Pulmonary artery endothelial cell (primary cell): ENCODE data around the gene SLC25A4. TPM values are rescaled to one million over a fixed set of nuclear protein-coding genes. Genes with fewer than 3 reads are reported as not detected.
"Not testable (repeated sequence)": the region's sequence is repeated elsewhere in the genome, so short reads cannot be mapped to it uniquely, and the experiment has no call there.

Experiments
- DNase-seq: peaks from one replicate; pipeline ENCODE4 v3.0.0-alpha.2; 2011; ENCODE audit warnings: low read depth, low spot score
- total RNA-seq: library from RNA; depleted of rRNA; stranded (reverse); fragments of >200 nt; gene quantifications from 2 replicates; pipeline ENCODE4 v1.2.3, GENCODE V29; 2014

Gene SLC25A4
- total RNA-seq, 1 donor from 2014 or later: 8.8 TPM

DNA sequence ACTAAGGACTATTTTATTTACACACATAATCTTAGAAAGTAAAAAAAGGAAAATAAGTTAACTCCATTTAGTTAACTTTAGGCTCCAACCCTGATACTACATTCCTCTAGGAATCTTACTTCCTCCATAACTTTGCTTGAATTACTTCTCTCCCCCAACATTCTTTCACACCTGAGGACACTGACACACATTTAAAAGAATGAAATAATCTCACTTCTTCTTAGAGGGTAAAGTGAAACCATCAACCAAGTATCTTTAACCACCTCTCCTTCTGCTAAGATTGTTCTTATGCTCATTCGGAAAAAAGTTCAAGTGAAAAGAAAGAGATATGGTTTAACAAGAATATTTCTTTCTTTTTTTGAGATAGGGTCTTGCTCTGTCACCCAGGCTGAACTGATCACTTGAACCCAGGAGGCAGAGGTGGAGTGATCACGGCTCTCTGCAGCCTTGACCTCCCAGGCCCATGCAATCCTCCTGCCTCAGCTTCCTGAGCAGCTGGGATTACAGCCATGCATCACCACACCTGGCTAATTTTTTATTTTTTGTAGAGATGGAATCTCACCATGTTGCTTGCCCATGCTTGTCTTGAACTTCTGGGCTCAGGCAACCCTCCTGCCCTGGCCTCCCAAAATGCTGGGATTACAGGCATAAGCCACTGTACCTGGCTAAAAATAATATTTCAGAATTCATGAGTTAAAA is 28.5 kb downstream of the SLC25A4 start:
- no peak for DNase-seq

DNA sequence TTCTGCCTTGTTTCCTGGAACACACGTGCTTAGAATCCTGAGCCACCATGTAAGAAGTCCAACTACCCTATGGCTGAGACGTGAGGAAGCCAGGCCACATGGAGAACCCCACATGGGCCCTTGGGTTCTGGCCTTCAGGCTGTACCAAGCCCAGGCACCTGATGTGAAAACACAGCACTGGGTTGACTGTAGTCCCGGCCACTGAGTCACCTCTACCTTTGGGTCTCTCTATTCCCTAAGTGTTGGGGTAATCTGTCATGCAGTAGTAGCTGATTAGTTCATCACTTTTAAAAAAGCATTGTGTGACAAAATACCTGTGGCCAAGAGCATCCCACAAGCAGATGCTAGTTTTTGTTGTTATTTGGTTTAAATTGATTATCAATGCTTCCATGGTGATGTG is 36.4 kb downstream of the SLC25A4 start:
- DNase-seq: no peak

DNA sequence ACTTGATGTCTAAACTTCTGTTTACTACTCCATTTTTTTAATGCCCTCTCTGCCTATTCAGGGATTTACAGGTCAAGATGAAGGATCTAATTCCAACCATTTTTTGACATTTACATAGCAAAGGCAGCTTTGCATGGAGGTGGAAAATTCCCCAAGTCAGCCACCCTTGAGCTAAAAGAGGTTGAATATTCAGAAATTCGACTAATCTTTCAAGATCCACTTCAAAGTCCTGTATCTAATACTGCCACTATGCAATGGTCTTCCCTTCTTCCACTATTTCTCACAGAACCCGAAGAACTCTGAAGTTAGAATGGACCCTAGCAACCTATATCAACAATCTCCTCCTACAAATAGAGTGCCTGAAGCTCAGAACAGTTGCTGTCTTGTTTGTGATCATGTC is 39.2 kb downstream of the SLC25A4 start:
- no peak for DNase-seq

DNA sequence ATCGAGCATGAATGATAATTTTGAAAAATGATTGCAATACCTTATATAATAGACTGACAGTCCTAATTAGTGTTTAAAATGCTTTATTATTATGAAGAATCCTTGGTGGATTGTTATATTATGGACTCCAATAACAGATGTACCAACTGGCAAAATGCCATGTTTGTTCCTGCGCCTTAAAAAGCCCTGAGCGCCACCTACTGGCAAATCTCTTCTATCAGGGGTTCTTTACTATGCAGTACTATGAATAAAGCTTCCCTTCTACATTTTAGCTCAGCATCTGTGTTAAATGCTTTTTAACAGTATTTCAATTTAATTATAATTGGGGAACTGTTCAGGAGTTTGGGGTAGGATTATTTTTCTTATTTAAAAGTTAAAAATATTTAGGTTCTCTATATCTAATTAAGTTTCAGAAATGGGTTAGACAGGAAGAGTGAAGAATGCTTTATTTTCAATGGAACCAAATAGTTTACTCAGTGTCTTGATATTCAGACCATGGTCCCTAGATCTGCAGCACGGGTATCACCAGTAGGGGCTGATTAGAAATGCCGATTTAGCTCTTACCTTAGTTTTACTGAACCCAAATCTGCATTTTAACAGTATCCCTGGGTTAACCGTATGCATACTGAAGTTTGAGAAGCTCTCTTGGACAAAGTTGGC is 40.7 kb downstream of the SLC25A4 start:
- DNase-seq: peak; percentile 75

DNA sequence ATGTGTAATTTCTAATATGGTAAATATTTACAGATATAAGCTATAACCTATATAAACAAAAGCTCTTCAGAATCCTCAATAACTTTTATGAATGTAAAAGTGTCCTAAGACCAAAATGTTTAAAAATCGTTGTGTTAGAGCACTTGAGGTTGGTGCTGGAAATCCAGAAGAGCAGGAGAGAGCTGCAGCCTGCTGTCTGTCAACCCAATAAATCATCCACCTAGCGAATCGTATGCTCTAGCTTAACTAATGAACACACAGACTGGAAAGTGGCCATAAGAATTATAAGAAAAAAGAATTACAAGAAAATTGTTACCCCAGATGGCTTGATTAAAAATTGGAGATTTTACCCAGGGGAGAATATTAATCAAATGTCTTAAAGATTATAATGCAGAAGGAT is 43.7 kb downstream of the SLC25A4 start:
- DNase-seq: no peak

DNA sequence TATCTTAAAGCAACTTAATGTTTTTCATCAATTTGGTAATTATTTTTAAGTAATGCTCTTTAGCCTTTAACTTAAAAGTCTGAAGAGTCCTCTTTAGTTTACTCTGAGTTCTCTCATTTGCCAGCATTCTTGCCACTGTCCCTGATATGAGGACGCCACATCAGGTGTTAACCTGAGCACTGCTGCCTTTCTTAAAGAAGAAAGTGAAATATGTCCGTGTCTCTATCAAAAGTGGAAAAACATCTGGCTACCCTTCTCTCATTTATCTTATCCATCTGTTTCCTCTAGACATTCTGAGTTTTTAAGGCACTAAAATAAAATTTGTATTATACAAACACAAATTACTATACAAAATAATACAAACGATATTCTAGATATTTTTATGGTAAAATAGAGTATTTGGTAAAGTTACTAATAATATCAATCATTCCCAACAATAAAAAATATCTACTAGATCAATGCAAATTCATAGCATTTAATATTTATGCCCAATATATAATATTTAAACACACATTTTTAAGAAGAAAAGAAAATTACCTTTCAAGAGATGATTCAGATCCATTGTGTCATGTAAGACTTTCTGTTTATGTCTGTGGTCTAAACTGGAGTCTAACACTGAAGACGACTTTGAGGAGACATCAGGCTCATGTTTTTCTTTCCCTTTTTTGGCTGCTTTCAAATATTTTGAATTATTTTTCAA is 46.7 kb downstream of the SLC25A4 start:
- DNase-seq: no peak

DNA sequence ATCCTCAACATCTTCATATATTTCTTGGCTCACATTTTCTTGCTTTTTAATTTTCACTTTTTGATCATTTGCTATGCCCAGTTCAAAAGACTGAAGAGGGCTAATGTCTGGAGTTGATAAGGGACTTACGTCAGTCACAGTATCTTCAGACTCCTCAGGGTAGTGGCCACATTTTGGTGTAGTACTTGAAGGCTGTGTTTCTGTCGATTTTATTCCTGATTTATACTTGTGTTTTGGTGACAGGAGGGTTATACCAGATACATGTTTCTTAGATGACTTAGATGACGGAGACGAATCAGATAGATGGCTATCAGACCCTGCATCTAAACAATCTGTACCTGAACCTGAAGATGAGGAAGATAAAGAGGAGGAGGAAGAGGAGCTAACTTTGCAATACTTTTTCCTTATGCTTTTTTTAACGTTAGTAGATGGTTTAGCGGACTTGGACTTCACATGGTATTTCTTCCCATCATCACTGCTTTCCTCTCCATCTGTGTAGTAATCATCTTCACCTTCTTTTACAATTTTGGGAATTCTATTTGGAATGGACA is 47.3 kb downstream of the SLC25A4 start:
- DNase-seq: no peak

DNA sequence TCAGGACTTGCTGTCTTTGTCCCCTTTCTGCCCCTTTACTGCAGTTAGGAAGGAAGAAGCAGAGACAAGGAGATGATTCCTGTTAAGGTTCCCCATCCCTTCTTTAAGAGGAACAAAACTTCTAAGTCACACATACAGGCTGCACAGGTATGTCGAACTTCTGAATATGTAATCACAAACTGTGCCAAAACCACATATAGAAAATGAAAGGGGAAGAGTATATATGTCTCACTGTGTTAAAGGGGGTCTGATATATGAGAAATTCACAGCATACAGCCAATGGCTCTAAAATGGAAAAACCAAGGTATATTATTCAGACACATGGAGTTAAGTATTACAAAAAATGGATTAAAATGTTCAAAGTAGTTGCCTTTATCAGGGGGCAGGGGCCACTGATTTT is 49.0 kb downstream of the SLC25A4 start:
- no peak for DNase-seq

DNA sequence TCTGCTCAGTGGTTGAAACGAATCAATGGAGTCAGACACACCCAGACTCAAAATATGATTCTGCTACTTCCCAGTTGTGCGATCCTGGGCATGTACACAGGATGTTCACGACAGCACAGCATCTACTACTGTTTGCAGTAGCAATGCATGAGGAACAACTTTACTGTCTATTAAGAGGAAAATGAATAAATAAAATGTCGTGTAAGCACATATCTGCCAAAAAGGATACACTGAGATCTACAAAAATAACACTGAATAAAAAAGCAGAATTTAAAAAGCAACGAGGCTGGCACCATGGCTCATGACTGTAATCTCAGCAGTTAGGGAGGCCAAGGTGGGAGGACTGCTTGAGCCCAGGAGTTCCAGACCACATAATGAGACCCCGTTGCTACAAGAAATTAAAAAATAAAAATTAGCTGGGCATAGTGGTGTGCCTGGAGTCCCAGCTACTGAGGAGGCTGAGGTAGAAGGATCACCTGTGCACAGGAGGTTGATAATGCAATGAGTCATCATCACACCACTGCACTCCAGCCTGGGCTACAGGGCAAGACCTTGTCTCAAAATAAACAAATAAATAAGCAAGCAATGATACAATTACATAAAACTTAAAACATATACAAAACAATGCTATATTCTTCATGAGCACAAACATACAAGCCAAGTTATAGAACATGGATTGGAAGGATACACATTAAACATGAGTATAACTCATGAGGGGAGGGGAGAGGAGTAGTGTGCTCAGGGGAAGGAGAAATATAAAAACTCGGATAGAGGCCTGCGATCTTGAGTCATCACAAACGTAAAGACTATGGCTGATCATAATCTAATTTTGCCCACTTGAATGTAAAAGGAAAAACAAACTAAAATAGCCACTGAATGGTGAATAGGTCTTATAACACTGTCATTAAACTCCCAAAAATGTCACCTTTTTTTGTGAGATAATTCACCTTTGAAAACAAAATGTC is 52.1 kb downstream of the SLC25A4 start:
- DNase-seq: no peak

DNA sequence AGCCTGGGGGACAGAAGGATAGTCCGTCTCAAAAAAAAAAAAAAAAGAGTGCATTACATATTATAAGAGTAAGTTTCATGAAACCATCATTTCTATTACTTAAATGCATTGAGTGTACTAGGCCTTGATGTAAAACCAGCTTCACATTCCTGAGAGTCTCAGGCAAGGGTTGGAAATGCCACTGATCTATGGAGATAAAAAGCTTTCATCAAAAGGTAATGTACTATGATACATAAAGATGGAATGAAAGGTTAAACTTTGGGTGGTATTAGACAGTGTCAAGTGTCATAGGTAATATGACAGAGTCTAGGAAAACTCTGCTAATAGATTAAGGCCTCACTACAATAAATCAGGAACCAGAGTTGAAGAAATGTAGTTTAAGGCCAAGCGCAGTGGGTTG is 53.4 kb downstream of the SLC25A4 start:
- DNase-seq: no peak

DNA sequence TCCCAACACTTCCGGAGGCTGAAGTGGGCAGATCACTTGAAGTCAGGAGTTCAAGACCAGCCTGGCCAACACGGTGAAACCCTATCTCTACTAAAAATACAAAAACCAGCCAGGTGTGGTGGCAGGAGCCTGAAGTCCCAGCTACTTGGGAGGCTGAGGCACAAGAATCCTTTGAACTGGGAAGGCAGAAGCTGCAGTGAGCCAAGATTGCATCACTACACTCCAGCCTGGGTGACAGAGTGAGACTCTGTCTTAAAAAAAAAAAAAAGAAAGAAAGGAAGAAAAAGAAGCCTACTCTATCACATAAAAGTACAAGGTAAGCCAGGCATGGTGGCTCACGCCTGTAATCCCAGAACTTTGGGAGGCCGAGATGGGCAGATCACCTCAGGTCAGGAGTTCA is 55.1 kb downstream of the SLC25A4 start:
- not testable (repeated sequence) for DNase-seq

Other genes starting within 250 kb of the SLC25A4 start
- gene HELT, start 124.8 kb upstream of the SLC25A4 start, total RNA-seq: not detected in 2 replicates
- gene CFAP97, start 60.7 kb downstream of the SLC25A4 start, total RNA-seq: 25.0 and 26.8 TPM in 2 replicates
- 23.5 and 28.8 TPM in 2 replicates for gene SNX25, start 66.3 kb downstream of the SLC25A4 start, total RNA-seq